Ishikawa (cell line): ENCODE measurements around the gene SEC63.

Experiments used
- CEBPB ChIP-seq: IDR thresholded peaks from 2 replicates; pipeline ENCODE4 v1.6.1; 2012
- CREB1 ChIP-seq: IDR thresholded peaks from 2 replicates; pipeline ENCODE4 v1.6.1; 2012; ENCODE audit warnings: low read depth
- EGR1 ChIP-seq: IDR thresholded peaks from 2 replicates; pipeline ENCODE4 v1.6.1; 2012
- EP300 ChIP-seq: IDR thresholded peaks from 2 replicates; pipeline ENCODE4 v1.6.1; 2012; ENCODE audit warnings: borderline replicate concordance
- FOXM1 ChIP-seq: IDR thresholded peaks from 2 replicates; pipeline ENCODE4 v1.6.1; 2012; ENCODE audit warnings: low read depth, borderline replicate concordance
- NFIC ChIP-seq: IDR thresholded peaks from 2 replicates; pipeline ENCODE4 v1.6.1; 2012
- RAD21 ChIP-seq: IDR thresholded peaks from 2 replicates; pipeline ENCODE4 v1.6.1; 2012; ENCODE audit warnings: low read depth
- TAF1 ChIP-seq: IDR thresholded peaks from 2 replicates; pipeline ENCODE4 v1.6.1; 2012; ENCODE audit warnings: low read depth, mild to moderate bottlenecking
- TCF12 ChIP-seq: IDR thresholded peaks from 2 replicates; pipeline ENCODE4 v1.6.1; 2012; ENCODE audit warnings: low read depth
- TEAD4 ChIP-seq: IDR thresholded peaks from 2 replicates; pipeline ENCODE4 v1.6.1; 2012
- YY1 ChIP-seq: IDR thresholded peaks from 2 replicates; pipeline ENCODE4 v1.6.1; 2012; ENCODE audit warnings: low read depth
- ZBTB7A ChIP-seq: IDR thresholded peaks from 2 replicates; pipeline ENCODE4 v1.6.1; 2012; ENCODE audit warnings: low read depth
- TF ChIP-seq, protein P1 (sequence below): IDR thresholded peaks from 2 replicates; pipeline ENCODE4 v1.6.1; 2012
- TF ChIP-seq, protein P2 (sequence below): IDR thresholded peaks from 2 replicates; pipeline ENCODE4 v1.6.1; 2012; ENCODE audit warnings: low read depth, mild to moderate bottlenecking
- TF ChIP-seq, protein P3 (sequence below): IDR thresholded peaks from 2 replicates; pipeline ENCODE4 v1.6.1; 2012

SEC63 gene

DNA sequence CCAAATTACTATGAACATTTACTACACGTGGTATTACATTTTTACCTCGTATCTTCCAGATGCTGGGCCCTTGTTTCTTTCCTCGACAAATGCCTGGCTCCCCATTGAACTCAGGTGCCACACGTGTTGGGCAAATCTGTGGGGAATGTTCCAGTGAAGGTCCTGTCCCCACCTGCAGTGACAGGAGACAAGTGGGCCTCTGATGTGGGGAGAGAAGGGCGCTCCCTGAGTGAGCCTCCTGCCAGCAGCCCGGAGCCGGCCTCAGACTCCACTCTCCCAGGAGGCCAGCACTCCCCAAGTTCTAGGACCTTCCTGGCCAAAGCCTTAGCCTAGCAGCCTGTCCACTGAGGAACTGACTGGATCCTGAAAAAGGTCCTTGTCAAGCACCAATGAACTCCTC, 112.2 kb downstream of the SEC63 start:
- TF ChIP-seq EP300: no peak
- TF ChIP-seq, protein P1, sequence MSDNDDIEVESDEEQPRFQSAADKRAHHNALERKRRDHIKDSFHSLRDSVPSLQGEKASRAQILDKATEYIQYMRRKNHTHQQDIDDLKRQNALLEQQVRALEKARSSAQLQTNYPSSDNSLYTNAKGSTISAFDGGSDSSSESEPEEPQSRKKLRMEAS: no peak
- no peak for TF ChIP-seq EGR1
- TF ChIP-seq YY1: no peak
- TF ChIP-seq CREB1: no peak
- TF ChIP-seq, protein P2, sequence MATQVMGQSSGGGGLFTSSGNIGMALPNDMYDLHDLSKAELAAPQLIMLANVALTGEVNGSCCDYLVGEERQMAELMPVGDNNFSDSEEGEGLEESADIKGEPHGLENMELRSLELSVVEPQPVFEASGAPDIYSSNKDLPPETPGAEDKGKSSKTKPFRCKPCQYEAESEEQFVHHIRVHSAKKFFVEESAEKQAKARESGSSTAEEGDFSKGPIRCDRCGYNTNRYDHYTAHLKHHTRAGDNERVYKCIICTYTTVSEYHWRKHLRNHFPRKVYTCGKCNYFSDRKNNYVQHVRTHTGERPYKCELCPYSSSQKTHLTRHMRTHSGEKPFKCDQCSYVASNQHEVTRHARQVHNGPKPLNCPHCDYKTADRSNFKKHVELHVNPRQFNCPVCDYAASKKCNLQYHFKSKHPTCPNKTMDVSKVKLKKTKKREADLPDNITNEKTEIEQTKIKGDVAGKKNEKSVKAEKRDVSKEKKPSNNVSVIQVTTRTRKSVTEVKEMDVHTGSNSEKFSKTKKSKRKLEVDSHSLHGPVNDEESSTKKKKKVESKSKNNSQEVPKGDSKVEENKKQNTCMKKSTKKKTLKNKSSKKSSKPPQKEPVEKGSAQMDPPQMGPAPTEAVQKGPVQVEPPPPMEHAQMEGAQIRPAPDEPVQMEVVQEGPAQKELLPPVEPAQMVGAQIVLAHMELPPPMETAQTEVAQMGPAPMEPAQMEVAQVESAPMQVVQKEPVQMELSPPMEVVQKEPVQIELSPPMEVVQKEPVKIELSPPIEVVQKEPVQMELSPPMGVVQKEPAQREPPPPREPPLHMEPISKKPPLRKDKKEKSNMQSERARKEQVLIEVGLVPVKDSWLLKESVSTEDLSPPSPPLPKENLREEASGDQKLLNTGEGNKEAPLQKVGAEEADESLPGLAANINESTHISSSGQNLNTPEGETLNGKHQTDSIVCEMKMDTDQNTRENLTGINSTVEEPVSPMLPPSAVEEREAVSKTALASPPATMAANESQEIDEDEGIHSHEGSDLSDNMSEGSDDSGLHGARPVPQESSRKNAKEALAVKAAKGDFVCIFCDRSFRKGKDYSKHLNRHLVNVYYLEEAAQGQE: no peak
- no peak for TF ChIP-seq RAD21

DNA sequence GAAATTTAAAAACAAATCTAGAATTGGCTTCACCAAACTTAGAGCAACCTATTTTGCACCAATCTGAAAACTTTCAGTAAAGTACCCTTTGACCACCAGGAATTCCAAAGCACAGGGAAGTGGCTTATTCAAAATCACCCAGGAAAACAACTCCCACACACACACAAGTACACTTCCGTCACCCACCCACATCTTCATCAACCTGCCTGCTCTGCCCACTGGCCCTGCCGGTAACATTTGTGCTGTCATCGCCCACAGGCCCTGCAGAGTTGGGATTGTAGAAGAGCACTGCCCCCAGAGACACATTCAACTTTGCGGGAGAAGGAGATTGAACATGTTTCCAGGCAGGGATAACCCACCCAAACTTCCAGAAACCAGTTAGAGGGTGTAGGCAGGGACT, 114.6 kb downstream of the SEC63 start:
- TF ChIP-seq, protein P3, sequence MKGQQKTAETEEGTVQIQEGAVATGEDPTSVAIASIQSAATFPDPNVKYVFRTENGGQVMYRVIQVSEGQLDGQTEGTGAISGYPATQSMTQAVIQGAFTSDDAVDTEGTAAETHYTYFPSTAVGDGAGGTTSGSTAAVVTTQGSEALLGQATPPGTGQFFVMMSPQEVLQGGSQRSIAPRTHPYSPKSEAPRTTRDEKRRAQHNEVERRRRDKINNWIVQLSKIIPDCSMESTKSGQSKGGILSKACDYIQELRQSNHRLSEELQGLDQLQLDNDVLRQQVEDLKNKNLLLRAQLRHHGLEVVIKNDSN: no peak
- TF ChIP-seq RAD21: no peak
- TF ChIP-seq CEBPB: no peak

DNA sequence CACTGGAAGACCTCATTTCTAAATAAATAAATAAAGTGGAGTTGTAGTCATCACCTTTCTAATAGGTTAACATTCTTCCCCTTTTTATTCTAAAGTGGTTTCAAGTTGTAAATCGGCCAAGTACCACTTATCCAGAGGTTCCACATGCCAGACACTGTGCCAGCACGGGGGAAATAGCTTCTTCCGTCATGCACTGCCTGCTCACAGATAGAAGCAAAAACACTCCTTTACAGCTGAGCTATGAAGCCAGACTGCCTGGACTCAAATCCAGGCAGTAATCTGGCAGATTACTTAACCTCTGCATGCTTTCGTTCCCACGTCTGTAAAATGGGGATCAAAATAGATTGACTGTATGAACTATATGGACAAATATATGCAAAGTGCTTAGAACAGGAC, 116.7 kb downstream of the SEC63 start:
- no peak for TF ChIP-seq TCF12
- TF ChIP-seq NFIC: no peak
- no peak for TF ChIP-seq CEBPB
- no peak for TF ChIP-seq ZBTB7A
- no peak for TF ChIP-seq CREB1
- no peak for TF ChIP-seq TEAD4
- TF ChIP-seq, protein P1: no peak
- no peak for TF ChIP-seq FOXM1
- TF ChIP-seq EGR1: no peak
- TF ChIP-seq YY1: no peak
- TF ChIP-seq RAD21: no peak
- no peak for TF ChIP-seq TAF1
- no peak for TF ChIP-seq EP300

DNA sequence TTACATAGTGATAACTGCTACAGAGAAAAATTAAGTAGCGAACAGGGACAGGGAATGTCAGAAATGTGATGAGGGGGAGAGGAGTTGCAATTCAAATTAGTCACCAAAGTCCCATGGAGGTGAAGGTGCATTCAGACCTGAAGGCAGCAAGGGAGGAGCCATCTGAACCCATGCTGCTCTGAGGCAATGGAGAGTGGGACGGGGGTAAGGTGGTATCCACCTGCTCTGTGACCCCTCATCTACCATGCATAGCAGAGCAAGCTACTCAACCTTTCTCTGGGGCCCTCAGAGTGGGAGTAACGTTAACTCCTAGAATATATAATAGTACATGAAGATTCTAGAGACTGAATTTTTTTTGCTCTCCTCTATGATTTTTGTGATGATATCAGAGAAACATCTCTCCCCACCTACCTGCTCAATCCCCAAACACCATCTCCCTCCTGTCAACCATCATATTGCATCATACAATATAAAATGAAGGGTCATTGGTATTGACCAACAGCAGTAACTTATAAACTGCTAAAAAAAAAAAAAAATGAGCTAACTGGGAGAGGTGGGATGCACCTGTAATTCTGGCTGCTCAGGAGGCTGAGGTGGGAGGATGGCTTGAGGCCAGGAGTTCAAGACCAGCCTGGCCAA, 117.3 kb downstream of the SEC63 start:
- TF ChIP-seq EGR1: no peak
- no peak for TF ChIP-seq TEAD4
- TF ChIP-seq, protein P1: no peak
- TF ChIP-seq ZBTB7A: no peak
- no peak for TF ChIP-seq TAF1
- no peak for TF ChIP-seq NFIC
- TF ChIP-seq, protein P2: no peak
- TF ChIP-seq CEBPB: no peak

DNA sequence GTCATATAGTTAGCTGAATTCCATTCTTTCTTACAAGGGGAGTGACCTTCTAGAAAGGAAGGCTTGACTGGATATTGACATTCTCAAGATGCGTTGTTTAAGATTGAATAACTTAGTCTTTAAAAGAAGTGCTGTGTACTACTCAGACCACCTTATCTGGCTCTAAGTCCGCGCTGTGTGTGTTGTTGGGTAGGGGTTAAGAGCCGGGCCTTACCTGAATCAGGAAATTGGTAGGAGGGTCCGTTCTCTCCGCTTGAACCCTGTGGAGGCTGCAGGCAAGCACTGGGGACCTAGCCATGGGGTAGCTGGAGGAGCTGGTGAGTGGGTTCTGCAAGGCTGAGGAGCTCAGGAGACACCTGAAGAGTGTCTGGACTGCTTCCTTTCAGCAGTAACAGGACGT, 124.9 kb downstream of the SEC63 start:
- no peak for TF ChIP-seq CEBPB
- TF ChIP-seq NFIC: no peak
- no peak for TF ChIP-seq TAF1
- no peak for TF ChIP-seq ZBTB7A
- no peak for TF ChIP-seq TEAD4
- TF ChIP-seq, protein P3: no peak
- no peak for TF ChIP-seq YY1
- TF ChIP-seq TCF12: no peak
- no peak for TF ChIP-seq CREB1
- no peak for TF ChIP-seq EGR1
- TF ChIP-seq RAD21: no peak
- TF ChIP-seq FOXM1: no peak
- TF ChIP-seq, protein P2: no peak
- no peak for TF ChIP-seq EP300
- TF ChIP-seq, protein P1: no peak
